Muscle of leg (tissue), 11 donors: ENCODE results near the gene ATP2B1. TPM values are rescaled to one million over a fixed set of nuclear protein-coding genes. Genes with fewer than 3 reads are reported as not detected.

Source experiments
- DNase-seq: peaks from one replicate; pipeline ENCODE4 v3.0.0; 2013
- H3K27ac ChIP-seq: one replicate; pipeline ENCODE4 v1.5.1; 2013; ENCODE audit warnings: mild to moderate bottlenecking, low read length, control low read depth
- H3K27me3 ChIP-seq: one replicate; pipeline ENCODE4 v1.6.1; 2013; ENCODE audit warnings: low read length; ENCODE audit not compliant: control insufficient read depth, insufficient read depth
- H3K36me3 ChIP-seq: one replicate; pipeline ENCODE4 v1.6.1; 2013; ENCODE audit warnings: low read length; ENCODE audit not compliant: control insufficient read depth, insufficient read depth
- H3K4me1 ChIP-seq: one replicate; pipeline ENCODE4 v1.6.1; 2013; ENCODE audit warnings: low read length; ENCODE audit not compliant: control insufficient read depth, insufficient read depth
- H3K4me3 ChIP-seq: one replicate; pipeline ENCODE4 v1.5.1; 2013; ENCODE audit warnings: low read length, control low read depth
- H3K9me3 ChIP-seq: replicated peaks from 2 replicates; pipeline ENCODE4 v1.6.1; 2013; ENCODE audit warnings: low read depth, low read length; ENCODE audit not compliant: control insufficient read depth
- WGBS: methylation state at CpG from one replicate; pipeline ENCODE4 v1.1.5; 2013; ENCODE audit warnings: missing lambda C conversion rate; ENCODE audit not compliant: insufficient coverage; 5-methylcytosine and 5-hydroxymethylcytosine counted together
- polyA plus RNA-seq, 8 donors: library from polyadenylated mRNA; unstranded; fragments of 120-200 nt; gene quantifications; one replicate each; pipeline versions ENCODE4 v1.2.1 to v1.2.3, GENCODE V29; 2013; ENCODE audit warnings: inconsistent platforms in 1 of 8, low replicate concordance in 1 of 8; ENCODE audit not compliant: insufficient read length in 8 of 8, insufficient read depth in 1 of 8
- total RNA-seq: library from RNA; stranded (reverse); fragments of 120-200 nt; gene quantifications from one replicate; pipeline ENCODE4 v1.2.4, GENCODE V29; 2013

Gene ATP2B1
- total and polyA plus RNA-seq, 9 donors, result 59.3 to 112 (median 87.4) TPM

GRCh38 chr12:89618113-89618862 is 90.3 kb downstream of the ATP2B1 start:
- no peak overlapping the region for H3K4me3 ChIP-seq
- H3K4me1 ChIP-seq, result no peaks in the 10 kb centered on the region
- H3K9me3 ChIP-seq, result no peaks in the 10 kb centered on the region
- H3K27ac ChIP-seq, result no peak overlapping the region
- H3K27me3 ChIP-seq, result no peaks in the 10 kb centered on the region
- DNase-seq, result no peak
- WGBS, result no CpG with 5 or more reads among the region's 2 CpGs
- H3K36me3 ChIP-seq, result peaks cover 19% of the 10 kb centered on the region

GRCh38 chr12:89610366-89610765 is 98.3 kb downstream of the ATP2B1 start:
- no peaks in the 10 kb centered on the region for H3K9me3 ChIP-seq
- H3K27me3 ChIP-seq, result no peaks in the 10 kb centered on the region
- H3K4me1 ChIP-seq, result no peaks in the 10 kb centered on the region
- H3K27ac ChIP-seq, result no peak overlapping the region
- WGBS, result 93% methylated on average over 2 of the region's 3 CpGs
- H3K36me3 ChIP-seq, result peaks cover 27% of the 10 kb centered on the region
- H3K4me3 ChIP-seq, result no peak overlapping the region
- no peak for DNase-seq

- H3K36me3 ChIP-seq, result peaks cover 24% of the 10 kb centered on the region
- no peak overlapping the region for H3K27ac ChIP-seq
- H3K27me3 ChIP-seq, result no peaks in the 10 kb centered on the region
- no peaks in the 10 kb centered on the region for H3K9me3 ChIP-seq
- no peaks in the 10 kb centered on the region for H3K4me1 ChIP-seq
- DNase-seq, result no peak
- no CpG with 5 or more reads among the region's 5 CpGs for whole genome bisulfite sequencing
- H3K4me3 ChIP-seq, result no peak overlapping the region
Observed at GRCh38 chr12:89603678-89604077, 105.0 kb downstream of the ATP2B1 start.

GRCh38 chr12:89597770-89598169 is 110.9 kb downstream of the ATP2B1 start:
- DNase-seq, result no peak
- WGBS, result no CpG with 5 or more reads among the region's 1 CpG
- H3K36me3 ChIP-seq, result peaks cover 16% of the 10 kb centered on the region
- H3K27me3 ChIP-seq, result no peaks in the 10 kb centered on the region
- H3K4me1 ChIP-seq, result no peaks in the 10 kb centered on the region
- no peak overlapping the region for H3K4me3 ChIP-seq
- H3K27ac ChIP-seq, result no peak overlapping the region
- H3K9me3 ChIP-seq, result no peaks in the 10 kb centered on the region

- Histone ChIP-seq H3K27me3 (no peaks in the 10 kb centered on the region), H3K27ac (no peak overlapping the region), H3K4me3 (no peak overlapping the region), H3K4me1 (no peaks in the 10 kb centered on the region), H3K9me3 (no peaks in the 10 kb centered on the region), H3K36me3 (peaks cover 21% of the 10 kb centered on the region)
- DNase-seq, result no peak
- no CpG with 5 or more reads among the region's 4 CpGs for WGBS
Observed at GRCh38 chr12:89597210-89597609, 111.4 kb downstream of the ATP2B1 start.

GRCh38 chr12:89593873-89594272 is 114.8 kb downstream of the ATP2B1 start:
- Histone ChIP-seq H3K27ac (no peak overlapping the region), H3K36me3 (peaks cover 20% of the 10 kb centered on the region), H3K9me3 (no peaks in the 10 kb centered on the region), H3K4me3 (no peak overlapping the region), H3K27me3 (no peaks in the 10 kb centered on the region), H3K4me1 (no peaks in the 10 kb centered on the region)
- no peak for DNase-seq
- 70% methylated on average over 2 of the region's 5 CpGs for WGBS

GRCh38 chr12:89593233-89593632 is 115.4 kb downstream of the ATP2B1 start:
- WGBS, result 62% methylated on average over 2 of the region's 4 CpGs
- DNase-seq, result no peak
- H3K4me3 ChIP-seq, result no peak overlapping the region
- no peak overlapping the region for H3K27ac ChIP-seq
- no peaks in the 10 kb centered on the region for H3K27me3 ChIP-seq
- H3K36me3 ChIP-seq, result peaks cover 17% of the 10 kb centered on the region
- no peaks in the 10 kb centered on the region for H3K4me1 ChIP-seq
- no peaks in the 10 kb centered on the region for H3K9me3 ChIP-seq

- no peak overlapping the region for H3K27ac ChIP-seq
- no peak for DNase-seq
- H3K4me3 ChIP-seq, result no peak overlapping the region
- no peaks in the 10 kb centered on the region for H3K4me1 ChIP-seq
- no peaks in the 10 kb centered on the region for H3K27me3 ChIP-seq
- H3K36me3 ChIP-seq, result peaks cover 12% of the 10 kb centered on the region
- no peaks in the 10 kb centered on the region for H3K9me3 ChIP-seq
Observed at GRCh38 chr12:89589753-89590152, 118.9 kb downstream of the ATP2B1 start.

GRCh38 chr12:89578499-89578898 is 130.1 kb downstream of the ATP2B1 start:
- no peaks in the 10 kb centered on the region for H3K9me3 ChIP-seq
- H3K27me3 ChIP-seq, result no peaks in the 10 kb centered on the region
- WGBS, result no CpG with 5 or more reads among the region's 2 CpGs
- H3K4me1 ChIP-seq, result no peaks in the 10 kb centered on the region
- H3K4me3 ChIP-seq, result no peak overlapping the region
- H3K36me3 ChIP-seq, result no peaks in the 10 kb centered on the region
- H3K27ac ChIP-seq, result no peak overlapping the region
- DNase-seq, result no peak

GRCh38 chr12:89576572-89577220 is 131.9 kb downstream of the ATP2B1 start:
- Histone ChIP-seq H3K36me3 (no peaks in the 10 kb centered on the region), H3K27me3 (no peaks in the 10 kb centered on the region), H3K9me3 (no peaks in the 10 kb centered on the region), H3K4me3 (no peak overlapping the region), H3K4me1 (no peaks in the 10 kb centered on the region), H3K27ac (no peak overlapping the region)
- DNase-seq, result no peak
- no CpG with 5 or more reads among the region's 1 CpG for WGBS
